Measurements from ENCODE around the gene GRHL1. TPM values are rescaled to one million over a fixed set of nuclear protein-coding genes. Genes with fewer than 3 reads are reported as not detected.

The GRHL1 gene
- total and polyA plus RNA-seq, 2 experiments from 2014 or later, result 2.9 to 4.2 TPM

GRCh38 chr2:10004836-10005235 is 53.3 kb downstream of the GRHL1 start:
- Histone ChIP-seq H3K27ac (ENCODE audit: low read depth) (no peak overlapping the region), H2AFZ (no peak overlapping the region), H3K36me3 (ENCODE audit: insufficient read depth) (no peaks in the 10 kb centered on the region), H3K27me3 (ENCODE audit: insufficient read depth) (no peaks in the 10 kb centered on the region), H3K4me1 (ENCODE audit: insufficient read depth) (peaks cover 9% of the 10 kb centered on the region), H3K79me2 (replicated peaks; ENCODE audit: insufficient read depth) (no peaks in the 10 kb centered on the region), H4K20me1 (replicated peaks; ENCODE audit: insufficient read depth) (no peaks in the 10 kb centered on the region), H3K4me3 (no peak overlapping the region), H3K4me2 (no peak overlapping the region), H3F3A (replicated peaks; ENCODE audit: low read depth) (no peaks in the 10 kb centered on the region), H3K9me2 (ENCODE audit: insufficient read depth) (no peaks in the 10 kb centered on the region)
- Mint-ChIP-seq H3K27ac (no peak overlapping the region), H3K27me3 (ENCODE audit: insufficient read depth, low read depth, poor library complexity) (peaks cover 12% of the 10 kb centered on the region), H3K36me3 (ENCODE audit: low read depth) (no peaks in the 10 kb centered on the region), H3K4me1 (peaks cover 11% of the 10 kb centered on the region), H3K9me3 (peaks cover 6% of the 10 kb centered on the region; the same call in 1 of the 3 replicates), H3K4me3 (no peak overlapping the region)
- ATAC-seq, result no peak
- DNase-seq (ENCODE audit: low spot score), result no peak
- TF ChIP-seq, protein P1, sequence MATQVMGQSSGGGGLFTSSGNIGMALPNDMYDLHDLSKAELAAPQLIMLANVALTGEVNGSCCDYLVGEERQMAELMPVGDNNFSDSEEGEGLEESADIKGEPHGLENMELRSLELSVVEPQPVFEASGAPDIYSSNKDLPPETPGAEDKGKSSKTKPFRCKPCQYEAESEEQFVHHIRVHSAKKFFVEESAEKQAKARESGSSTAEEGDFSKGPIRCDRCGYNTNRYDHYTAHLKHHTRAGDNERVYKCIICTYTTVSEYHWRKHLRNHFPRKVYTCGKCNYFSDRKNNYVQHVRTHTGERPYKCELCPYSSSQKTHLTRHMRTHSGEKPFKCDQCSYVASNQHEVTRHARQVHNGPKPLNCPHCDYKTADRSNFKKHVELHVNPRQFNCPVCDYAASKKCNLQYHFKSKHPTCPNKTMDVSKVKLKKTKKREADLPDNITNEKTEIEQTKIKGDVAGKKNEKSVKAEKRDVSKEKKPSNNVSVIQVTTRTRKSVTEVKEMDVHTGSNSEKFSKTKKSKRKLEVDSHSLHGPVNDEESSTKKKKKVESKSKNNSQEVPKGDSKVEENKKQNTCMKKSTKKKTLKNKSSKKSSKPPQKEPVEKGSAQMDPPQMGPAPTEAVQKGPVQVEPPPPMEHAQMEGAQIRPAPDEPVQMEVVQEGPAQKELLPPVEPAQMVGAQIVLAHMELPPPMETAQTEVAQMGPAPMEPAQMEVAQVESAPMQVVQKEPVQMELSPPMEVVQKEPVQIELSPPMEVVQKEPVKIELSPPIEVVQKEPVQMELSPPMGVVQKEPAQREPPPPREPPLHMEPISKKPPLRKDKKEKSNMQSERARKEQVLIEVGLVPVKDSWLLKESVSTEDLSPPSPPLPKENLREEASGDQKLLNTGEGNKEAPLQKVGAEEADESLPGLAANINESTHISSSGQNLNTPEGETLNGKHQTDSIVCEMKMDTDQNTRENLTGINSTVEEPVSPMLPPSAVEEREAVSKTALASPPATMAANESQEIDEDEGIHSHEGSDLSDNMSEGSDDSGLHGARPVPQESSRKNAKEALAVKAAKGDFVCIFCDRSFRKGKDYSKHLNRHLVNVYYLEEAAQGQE (IDR thresholded peaks at IDR 0.05; ENCODE audit: unreplicated experiment), result no peak
- TF ChIP-seq EZH2 (IDR thresholded peaks at IDR 0.05; ENCODE audit: low read depth, unreplicated experiment) (no peak), CREB1 (CRISPR knock-in tag; IDR thresholded peaks at IDR 0.05; ENCODE audit: low read depth) (no peak), EZH2phosphoT487 (IDR thresholded peaks at IDR 0.05; ENCODE audit: unreplicated experiment) (no peak), ZNF331 (CRISPR knock-in tag; IDR thresholded peaks at IDR 0.05; ENCODE audit: low read depth) (no peak), JUNB (IDR thresholded peaks at IDR 0.05; ENCODE audit: unreplicated experiment) (no peak), ZNF114 (CRISPR knock-in tag; IDR thresholded peaks at IDR 0.05) (no peak)
- TF ChIP-seq, protein P2, sequence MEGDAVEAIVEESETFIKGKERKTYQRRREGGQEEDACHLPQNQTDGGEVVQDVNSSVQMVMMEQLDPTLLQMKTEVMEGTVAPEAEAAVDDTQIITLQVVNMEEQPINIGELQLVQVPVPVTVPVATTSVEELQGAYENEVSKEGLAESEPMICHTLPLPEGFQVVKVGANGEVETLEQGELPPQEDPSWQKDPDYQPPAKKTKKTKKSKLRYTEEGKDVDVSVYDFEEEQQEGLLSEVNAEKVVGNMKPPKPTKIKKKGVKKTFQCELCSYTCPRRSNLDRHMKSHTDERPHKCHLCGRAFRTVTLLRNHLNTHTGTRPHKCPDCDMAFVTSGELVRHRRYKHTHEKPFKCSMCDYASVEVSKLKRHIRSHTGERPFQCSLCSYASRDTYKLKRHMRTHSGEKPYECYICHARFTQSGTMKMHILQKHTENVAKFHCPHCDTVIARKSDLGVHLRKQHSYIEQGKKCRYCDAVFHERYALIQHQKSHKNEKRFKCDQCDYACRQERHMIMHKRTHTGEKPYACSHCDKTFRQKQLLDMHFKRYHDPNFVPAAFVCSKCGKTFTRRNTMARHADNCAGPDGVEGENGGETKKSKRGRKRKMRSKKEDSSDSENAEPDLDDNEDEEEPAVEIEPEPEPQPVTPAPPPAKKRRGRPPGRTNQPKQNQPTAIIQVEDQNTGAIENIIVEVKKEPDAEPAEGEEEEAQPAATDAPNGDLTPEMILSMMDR (conservative IDR thresholded peaks at IDR 0.05; ENCODE audit: low read depth in 2 of 2), result no peak

DNA sequence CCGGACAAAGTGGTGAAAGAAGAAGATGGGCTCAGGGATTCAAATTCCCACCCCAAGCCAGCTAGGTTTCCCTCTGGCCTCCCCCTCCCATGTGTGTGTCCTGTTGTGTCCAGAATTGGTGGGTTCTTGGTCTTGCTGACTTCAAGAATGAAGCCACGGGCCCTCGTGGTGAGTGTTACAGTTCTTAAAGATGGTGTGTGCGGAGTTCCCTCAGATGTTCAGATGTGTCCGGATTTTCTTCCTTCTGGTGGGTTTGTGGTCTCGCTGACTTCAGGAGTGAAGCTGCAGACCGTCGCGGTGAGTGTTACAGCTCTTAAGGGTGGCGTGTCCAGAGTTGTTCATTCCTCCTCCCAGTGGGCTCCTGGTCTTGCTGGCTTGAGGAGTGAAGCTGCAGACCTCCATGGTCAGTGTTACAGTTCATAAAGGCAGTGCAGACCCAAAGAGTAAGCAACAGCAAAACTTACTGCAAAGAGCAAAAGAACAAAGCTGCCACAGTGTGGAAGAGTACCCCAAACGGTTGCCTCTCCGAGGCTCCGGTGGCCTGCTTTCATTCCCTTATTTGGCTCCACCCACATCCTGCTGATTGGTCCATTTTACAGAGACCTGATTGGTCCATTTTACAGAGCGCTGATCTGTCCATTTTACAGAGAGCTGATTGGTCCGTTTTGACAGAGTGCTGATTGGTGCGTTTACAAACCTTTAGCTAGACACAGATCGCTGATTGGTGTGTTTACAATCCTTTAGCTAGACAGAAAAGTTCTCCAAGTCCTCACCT is 54.2 kb downstream of the GRHL1 start:
- Histone ChIP-seq H2AFZ (no peak overlapping the region), H3K27ac (ENCODE audit: low read depth) (no peak overlapping the region), H3K4me3 (no peak overlapping the region), H3F3A (replicated peaks; ENCODE audit: low read depth) (no peaks in the 10 kb centered on the region), H3K36me3 (ENCODE audit: insufficient read depth) (no peaks in the 10 kb centered on the region), H3K9me2 (ENCODE audit: insufficient read depth) (no peaks in the 10 kb centered on the region), H3K4me2 (no peak overlapping the region), H3K27me3 (ENCODE audit: insufficient read depth) (no peaks in the 10 kb centered on the region), H3K79me2 (replicated peaks; ENCODE audit: insufficient read depth) (no peaks in the 10 kb centered on the region), H4K20me1 (replicated peaks; ENCODE audit: insufficient read depth) (no peaks in the 10 kb centered on the region), H3K4me1 (ENCODE audit: insufficient read depth) (peaks cover 9% of the 10 kb centered on the region)
- H3K4me3 Mint-ChIP-seq, result no peak overlapping the region
- H3K4me1 Mint-ChIP-seq, result peaks cover 11% of the 10 kb centered on the region
- peaks cover 12% of the 10 kb centered on the region for H3K27me3 Mint-ChIP-seq (ENCODE audit: insufficient read depth, low read depth, poor library complexity)
- TF ChIP-seq EZH2 (IDR thresholded peaks at IDR 0.05; ENCODE audit: low read depth, unreplicated experiment) (no peak), EZH2phosphoT487 (IDR thresholded peaks at IDR 0.05; ENCODE audit: unreplicated experiment) (no peak), ZNF462 (CRISPR knock-in tag; IDR thresholded peaks at IDR 0.05) (no peak)
- ATAC-seq (no peak), DNase-seq (ENCODE audit: low spot score) (no peak)
- H3K27ac Mint-ChIP-seq, result no peak overlapping the region
- no peaks in the 10 kb centered on the region for H3K36me3 Mint-ChIP-seq (ENCODE audit: low read depth)
- H3K9me3 Mint-ChIP-seq, result peaks cover 6% of the 10 kb centered on the region; the same call in 1 of the 3 replicates
